Measurements from ENCODE around the gene SRSF3.

Gene SRSF3

DNA sequence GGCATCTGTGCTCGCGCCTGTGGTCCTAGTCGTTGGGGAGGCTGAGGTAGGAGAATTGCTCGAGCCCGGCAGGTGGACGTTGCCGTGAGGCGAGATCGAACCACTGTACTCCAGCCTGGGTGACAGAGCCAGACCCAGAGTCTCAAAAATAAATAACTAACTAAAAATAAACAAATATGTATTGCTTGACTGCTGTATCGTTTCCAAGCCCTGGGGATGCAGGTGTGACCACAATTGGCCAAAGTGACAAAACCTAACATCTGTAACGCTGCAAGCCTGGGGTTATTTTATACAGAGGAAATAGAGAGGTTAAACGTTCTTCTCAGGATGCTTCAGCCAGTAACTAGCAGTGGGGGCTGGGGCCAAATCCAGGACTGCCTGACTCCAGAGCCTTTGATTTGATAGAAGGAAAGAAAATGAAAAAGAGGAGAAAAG lies 1.9 kb upstream of the SRSF3 start:
- DNase-seq (ENCODE audit: low read depth), result no peak
- TF ChIP-seq, protein P1, sequence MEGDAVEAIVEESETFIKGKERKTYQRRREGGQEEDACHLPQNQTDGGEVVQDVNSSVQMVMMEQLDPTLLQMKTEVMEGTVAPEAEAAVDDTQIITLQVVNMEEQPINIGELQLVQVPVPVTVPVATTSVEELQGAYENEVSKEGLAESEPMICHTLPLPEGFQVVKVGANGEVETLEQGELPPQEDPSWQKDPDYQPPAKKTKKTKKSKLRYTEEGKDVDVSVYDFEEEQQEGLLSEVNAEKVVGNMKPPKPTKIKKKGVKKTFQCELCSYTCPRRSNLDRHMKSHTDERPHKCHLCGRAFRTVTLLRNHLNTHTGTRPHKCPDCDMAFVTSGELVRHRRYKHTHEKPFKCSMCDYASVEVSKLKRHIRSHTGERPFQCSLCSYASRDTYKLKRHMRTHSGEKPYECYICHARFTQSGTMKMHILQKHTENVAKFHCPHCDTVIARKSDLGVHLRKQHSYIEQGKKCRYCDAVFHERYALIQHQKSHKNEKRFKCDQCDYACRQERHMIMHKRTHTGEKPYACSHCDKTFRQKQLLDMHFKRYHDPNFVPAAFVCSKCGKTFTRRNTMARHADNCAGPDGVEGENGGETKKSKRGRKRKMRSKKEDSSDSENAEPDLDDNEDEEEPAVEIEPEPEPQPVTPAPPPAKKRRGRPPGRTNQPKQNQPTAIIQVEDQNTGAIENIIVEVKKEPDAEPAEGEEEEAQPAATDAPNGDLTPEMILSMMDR (IDR thresholded peaks at IDR 0.05; ENCODE audit: control insufficient read depth, extremely low read depth, insufficient read depth), result no peak
- H3K4me3 ChIP-seq (ENCODE audit: low read depth, low read length), result no peak overlapping the region

DNA sequence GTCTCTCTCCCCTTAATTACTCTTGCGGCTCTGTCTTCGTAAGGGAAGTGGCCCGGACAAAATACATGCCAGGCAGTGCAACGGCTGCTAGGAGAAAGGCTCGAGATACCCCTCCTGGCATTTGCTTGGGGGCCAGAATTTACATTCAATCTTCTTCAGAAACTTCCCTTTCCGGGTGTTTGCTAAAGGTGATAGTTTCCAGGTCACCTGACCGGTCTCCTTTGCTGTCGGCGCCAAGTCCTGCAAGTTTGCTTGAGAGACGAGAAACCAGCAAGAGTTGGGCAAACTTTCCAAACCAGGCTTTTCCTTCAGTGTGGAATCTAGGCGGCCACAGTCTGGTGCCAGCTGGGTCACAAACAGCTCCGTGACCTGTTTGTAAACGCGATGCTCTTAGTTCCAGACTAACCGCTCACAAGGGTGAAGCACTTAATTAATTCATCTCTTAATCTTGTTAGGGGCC lies 563 bp upstream of the SRSF3 start:
- TF ChIP-seq, protein P1 (IDR thresholded peaks at IDR 0.05; ENCODE audit: control insufficient read depth, extremely low read depth, insufficient read depth), result no peak
- peak; percentile 75 for DNase-seq (ENCODE audit: low read depth)
- peak overlapping the region; percentile 92 for H3K4me3 ChIP-seq (ENCODE audit: low read depth, low read length)

DNA sequence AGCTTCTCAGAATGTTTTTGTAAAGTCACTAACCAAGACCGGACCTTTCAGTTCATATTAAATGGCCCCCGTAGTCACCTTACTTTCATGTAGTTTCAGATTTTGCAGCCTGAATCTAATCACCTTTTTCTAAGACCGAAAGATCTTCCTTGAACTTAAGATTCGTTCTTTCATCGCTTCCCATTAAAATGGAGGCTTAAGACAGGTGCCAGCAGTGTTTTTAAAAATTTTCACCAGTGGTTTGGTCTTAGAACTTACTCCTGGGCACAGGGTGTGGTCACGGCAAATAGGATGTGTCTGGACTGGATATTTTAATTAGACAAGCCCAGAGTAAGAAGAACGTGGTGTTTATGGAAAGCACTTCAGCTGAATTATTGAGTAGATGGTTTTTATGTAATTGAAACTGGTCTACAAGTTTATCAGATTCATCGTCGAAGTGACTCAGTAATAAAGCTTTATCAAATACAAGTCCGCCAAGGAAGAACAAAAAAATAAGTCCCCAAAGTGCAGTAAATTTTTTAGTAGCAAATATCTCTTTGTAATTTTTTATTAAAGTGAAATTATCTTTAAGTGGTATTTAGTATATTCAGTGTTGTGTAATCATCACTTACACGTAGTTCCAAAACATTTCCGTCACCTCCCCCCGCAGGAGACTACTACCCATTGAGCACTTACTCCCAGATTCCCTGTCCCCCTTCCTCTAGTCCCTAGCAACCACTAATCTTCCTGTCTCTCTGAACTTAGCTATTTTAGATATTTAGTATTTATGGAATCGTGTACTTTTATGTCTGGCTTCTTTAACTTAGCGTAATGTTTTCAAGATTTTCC lies 868 bp downstream of the SRSF3 start:
- no peak for DNase-seq (ENCODE audit: low read depth)
- peak overlapping the region; percentile 92 for H3K4me3 ChIP-seq (ENCODE audit: low read depth, low read length)
- TF ChIP-seq, protein P1 (IDR thresholded peaks at IDR 0.05; ENCODE audit: control insufficient read depth, extremely low read depth, insufficient read depth), result no peak

DNA sequence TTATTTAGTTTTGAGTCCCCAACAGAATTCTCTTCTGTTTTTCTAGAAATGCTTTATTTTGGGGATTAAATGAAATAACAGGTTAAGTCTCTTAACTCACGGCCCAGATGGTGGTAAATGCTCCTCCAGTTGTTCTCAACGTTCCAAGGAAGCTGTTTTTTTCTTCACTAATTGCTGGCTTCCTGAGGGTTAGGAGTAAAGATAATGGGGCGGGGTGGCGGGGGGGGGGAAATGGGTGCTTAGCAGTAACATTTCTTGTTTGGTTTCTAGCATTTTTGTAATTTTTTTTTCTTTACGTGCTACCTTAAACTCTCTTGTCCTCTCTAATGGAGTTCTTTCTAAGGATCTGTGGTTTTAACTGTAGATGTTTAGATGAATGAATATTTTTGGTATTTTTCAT lies 2.2 kb downstream of the SRSF3 start:
- peak overlapping the region; percentile 92 for H3K4me3 ChIP-seq (ENCODE audit: low read depth, low read length)
- TF ChIP-seq, protein P1 (IDR thresholded peaks at IDR 0.05; ENCODE audit: control insufficient read depth, extremely low read depth, insufficient read depth), result no peak
- no peak for DNase-seq (ENCODE audit: low read depth)

DNA sequence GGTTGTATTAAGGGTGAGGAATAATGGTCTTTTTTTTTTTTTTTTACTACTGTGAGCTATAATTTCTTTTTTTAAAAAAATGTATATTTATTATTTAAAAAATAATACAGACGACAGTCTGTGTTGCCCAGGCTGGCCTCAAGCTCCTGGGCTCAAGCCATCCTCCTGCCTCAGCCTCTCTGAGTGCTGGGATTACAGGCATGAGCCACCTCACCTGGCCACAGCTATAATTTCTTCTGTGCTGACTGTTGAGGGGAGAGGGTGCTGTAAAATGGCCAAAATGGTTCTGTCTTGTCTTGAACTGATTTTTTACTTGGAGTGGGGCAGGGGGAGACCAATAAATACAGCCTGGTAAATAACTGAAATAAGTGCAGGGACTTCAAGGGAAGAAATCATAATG lies 3.6 kb downstream of the SRSF3 start:
- H3K4me3 ChIP-seq (ENCODE audit: low read depth, low read length), result peak overlapping the region; percentile 92
- no peak for DNase-seq (ENCODE audit: low read depth)
- TF ChIP-seq, protein P1 (IDR thresholded peaks at IDR 0.05; ENCODE audit: control insufficient read depth, extremely low read depth, insufficient read depth), result no peak

DNA sequence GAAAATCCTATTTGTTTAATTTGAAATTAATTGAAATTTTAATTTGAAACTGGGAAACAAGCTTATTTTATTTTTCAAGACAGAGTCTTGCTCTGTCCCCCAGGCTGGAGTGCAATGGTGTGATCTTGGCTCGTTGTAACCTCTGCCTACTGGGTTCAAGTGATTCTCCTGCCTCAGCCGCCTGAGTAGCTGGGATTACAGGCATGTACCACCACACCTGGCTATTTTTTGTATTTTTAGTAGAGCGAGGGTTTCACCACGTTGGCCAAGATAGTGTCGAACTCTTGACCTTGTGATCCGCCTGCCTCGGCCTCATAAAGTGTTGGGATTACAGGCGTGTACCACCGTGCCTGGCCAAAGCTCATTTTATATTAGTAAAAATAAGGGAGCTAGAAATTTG lies 4.2 kb downstream of the SRSF3 start:
- no peak for DNase-seq (ENCODE audit: low read depth)
- H3K4me3 ChIP-seq (ENCODE audit: low read depth, low read length), result 0 out of 2 replicates have a peak overlapping the region, but pooled peaks have one; percentile 0
- TF ChIP-seq, protein P1 (IDR thresholded peaks at IDR 0.05; ENCODE audit: control insufficient read depth, extremely low read depth, insufficient read depth), result no peak

Data from LNCaP clone FGC (cell line).